ENCODE measurements around the gene MAP3K6.
"Not testable (repeated sequence)": the region's sequence is repeated elsewhere in the genome, so short reads cannot be mapped to it uniquely, and the experiment has no call there.

MAP3K6 gene

GRCh38 chr1:27391511-27392095 lies 24.8 kb upstream of the MAP3K6 start:
- Mint-ChIP-seq H3K27me3 (peaks cover 0 to 3% of the 10 kb centered on the region in 2 donors), H3K36me3 (no peaks in the 10 kb centered on the region), H3K4me3 (peak overlapping the region; percentile 87 to 93), H3K27ac (peak overlapping the region; percentile 96), H3K4me1 (peaks cover 23 to 38% of the 10 kb centered on the region in 2 donors), H3K9me3 (no peaks in the 10 kb centered on the region)
- ATAC-seq (replicated peaks) (no peak), DNase-seq (no peak)

DNA sequence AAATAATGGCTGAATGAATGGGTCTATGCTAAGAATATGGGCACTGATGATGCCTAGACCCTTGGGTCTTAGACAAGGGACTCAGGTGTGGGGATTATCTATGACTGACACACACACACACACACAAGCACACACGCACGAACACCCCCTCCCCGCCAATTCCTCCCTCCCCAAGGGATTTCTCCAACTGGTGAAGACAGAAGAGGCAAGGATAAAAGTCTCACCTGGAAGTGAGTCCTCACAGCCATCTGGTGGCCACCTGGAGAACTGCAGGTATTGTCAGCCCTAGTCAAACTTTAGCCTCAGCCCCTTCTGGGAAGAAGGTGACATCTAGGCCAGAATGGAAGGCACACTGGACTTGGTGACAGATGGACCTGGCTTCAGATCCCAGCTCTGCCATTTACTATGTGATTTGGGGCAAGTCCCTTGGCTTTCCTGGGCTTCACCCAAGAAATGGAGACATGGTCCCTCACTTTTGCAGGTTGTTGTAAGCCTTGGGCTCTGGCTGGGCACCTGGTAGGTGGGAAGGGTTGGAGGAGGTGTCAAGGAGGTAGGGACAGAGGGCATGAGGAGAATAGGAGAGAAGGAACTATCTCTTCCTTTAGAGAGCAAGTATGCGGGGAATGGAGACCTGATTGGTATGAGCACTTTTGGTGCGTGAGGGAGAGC lies 21.7 kb upstream of the MAP3K6 start:
- no peak overlapping the region for H3K27ac Mint-ChIP-seq
- ATAC-seq (replicated peaks) (no peak), DNase-seq (peak; percentile 54)
- H3K4me3 Mint-ChIP-seq = no peak overlapping the region
- H3K9me3 Mint-ChIP-seq = no peaks in the 10 kb centered on the region
- H3K4me1 Mint-ChIP-seq = peaks cover 22 to 26% of the 10 kb centered on the region in 2 donors
- H3K27me3 Mint-ChIP-seq = peaks cover 3 to 7% of the 10 kb centered on the region in 2 donors
- H3K36me3 Mint-ChIP-seq = no peaks in the 10 kb centered on the region

DNA sequence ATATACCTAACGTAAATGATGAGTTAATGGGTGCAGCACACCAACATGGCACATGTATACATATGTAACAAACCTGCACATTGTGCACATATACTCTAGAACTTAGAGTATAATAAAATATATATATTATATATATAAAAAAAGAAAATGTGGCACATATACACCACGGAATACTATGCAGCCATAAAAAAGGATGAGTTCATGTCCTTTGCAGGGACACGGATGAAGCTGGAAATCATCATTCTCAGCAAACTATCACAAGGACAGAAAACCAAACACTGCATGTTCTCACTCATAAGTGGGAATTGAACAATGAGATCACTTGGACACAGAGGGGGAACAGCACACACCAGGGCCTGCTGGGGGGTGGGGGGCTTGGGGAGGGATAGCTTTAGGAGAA lies 18.0 kb upstream of the MAP3K6 start:
- not testable (repeated sequence) for H3K27me3 Mint-ChIP-seq, H3K4me3 Mint-ChIP-seq

GRCh38 chr1:27383661-27384060 lies 16.9 kb upstream of the MAP3K6 start:
- Mint-ChIP-seq H3K4me1 (peaks cover 18% of the 10 kb centered on the region in 2 donors), H3K4me3 (no peak overlapping the region), H3K27me3 (peaks cover 3 to 8% of the 10 kb centered on the region in 2 donors), H3K9me3 (no peaks in the 10 kb centered on the region), H3K27ac (no peak overlapping the region), H3K36me3 (no peaks in the 10 kb centered on the region)
- no peak for DNase-seq
- ATAC-seq (replicated peaks) = no peak

More for the DNA sequence above, 18.0 kb upstream of the MAP3K6 start:
- DNase-seq; ATAC-seq (replicated peaks); H3K9me3 Mint-ChIP-seq; H3K36me3 Mint-ChIP-seq; H3K27ac Mint-ChIP-seq: not testable (repeated sequence)
- H3K4me1 Mint-ChIP-seq = peaks cover 19 to 20% of the 10 kb centered on the region in 2 donors

DNA sequence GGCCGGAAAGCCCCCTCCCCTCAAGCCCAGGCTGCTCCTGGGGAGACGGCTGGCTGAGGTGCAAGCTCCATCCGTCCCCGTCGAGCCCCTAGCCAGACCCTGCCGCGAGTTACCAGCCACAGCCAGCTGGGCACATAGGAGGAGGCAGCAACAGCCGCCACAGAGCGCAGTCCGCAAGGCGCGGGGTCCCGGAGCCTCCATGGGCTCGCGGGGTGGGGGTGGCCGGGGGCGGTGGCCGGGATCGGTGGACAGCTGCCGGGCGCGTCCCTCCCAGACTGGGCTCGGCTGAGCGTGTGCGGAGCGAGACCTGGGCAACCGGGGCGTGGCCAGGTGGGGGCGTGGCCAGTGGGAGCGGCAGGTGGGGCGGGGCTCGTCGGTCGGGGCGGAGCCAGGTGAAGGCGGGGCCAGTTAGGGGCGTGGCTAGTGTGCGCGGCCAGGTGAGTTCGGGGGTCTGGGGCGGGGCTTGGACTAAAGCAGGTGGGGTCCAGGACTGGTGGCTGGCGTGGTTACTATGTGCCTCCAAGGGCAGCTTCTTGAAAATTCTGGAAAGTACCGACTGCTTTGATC lies 16.4 kb upstream of the MAP3K6 start, which contains the start of gene CD164L2:
CD164L2 (minus strand) TSS at position 295 of the 567 bp plus-strand sequence; CDS start at position 201, 94 bp downstream.
- Mint-ChIP-seq H3K27me3 (peaks cover 0 to 8% of the 10 kb centered on the region in 2 donors), H3K27ac (no peak within 1 kb of the TSS)
- no peak for DNase-seq

GRCh38 chr1:27381969-27382762 lies 15.4 kb upstream of the MAP3K6 start:
- Mint-ChIP-seq H3K27me3 (peaks cover 0 to 8% of the 10 kb centered on the region in 2 donors), H3K9me3 (no peaks in the 10 kb centered on the region), H3K36me3 (no peaks in the 10 kb centered on the region), H3K4me3 (no peak overlapping the region), H3K4me1 (peaks cover 14 to 15% of the 10 kb centered on the region in 2 donors), H3K27ac (peak overlapping the region; percentile 84)
- DNase-seq = no peak
- ATAC-seq (replicated peaks) = peak; percentile 73 to 82

More for the DNA sequence above, 16.4 kb upstream of the MAP3K6 start, which contains the start of gene CD164L2:
- ATAC-seq (replicated peaks) = peak; percentile 50 to 62
- H3K36me3 Mint-ChIP-seq = no peaks in the 10 kb centered on the region
- no peak within 1 kb of the TSS for H3K4me3 Mint-ChIP-seq
- H3K9me3 Mint-ChIP-seq = no peaks in the 10 kb centered on the region
- peaks cover 14 to 15% of the 10 kb centered on the region in 2 donors for H3K4me1 Mint-ChIP-seq

DNA sequence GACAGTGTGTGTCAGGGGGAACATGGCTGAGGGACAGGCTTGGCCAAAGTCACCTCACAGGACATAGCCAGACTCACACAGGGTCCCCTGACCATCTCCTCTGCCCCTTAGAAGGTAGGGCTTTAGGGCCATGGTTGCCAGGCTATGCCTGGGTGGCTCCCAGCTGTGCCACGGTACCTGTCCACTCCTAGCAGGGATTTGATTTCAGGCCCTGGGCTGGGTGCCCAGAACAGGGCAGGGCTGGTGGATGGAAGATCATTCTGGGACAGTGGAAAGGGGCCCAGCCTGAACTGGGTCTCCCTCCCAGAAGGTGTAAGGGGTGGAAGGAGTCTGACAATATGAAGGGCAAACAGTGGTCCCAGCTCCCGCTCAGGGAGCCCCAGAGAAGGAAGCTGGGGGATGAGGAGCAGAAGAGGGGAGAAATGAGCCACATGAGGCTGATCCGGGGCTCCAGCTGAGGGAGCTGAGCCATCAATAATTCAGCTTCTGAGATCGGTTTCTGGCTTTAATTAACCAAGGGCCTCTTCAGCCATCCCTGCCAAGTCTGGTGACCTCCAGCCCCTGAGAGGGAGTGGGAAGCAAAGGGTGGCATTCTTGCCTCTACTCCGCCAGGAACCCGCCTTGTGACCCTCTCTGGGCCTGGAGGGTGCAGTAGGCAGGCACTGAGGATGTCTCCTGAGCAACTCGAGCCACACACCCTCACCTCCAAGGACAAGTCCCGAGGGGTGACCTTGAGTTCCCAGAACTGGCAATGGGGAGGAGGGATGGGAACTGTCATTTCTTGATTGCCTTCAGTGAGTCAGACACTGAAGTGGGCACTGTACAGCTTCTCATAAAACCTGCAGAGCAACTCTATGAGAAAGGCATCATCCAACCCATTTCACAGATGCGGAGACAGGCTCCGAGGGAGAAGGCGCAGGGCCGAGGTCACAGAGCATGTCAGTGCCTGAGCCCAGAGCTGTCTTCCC lies 14.3 kb upstream of the MAP3K6 start:
- Mint-ChIP-seq H3K36me3 (no peaks in the 10 kb centered on the region), H3K27me3 (peaks cover 0 to 8% of the 10 kb centered on the region in 2 donors), H3K4me1 (peaks cover 14 to 15% of the 10 kb centered on the region in 2 donors), H3K9me3 (no peaks in the 10 kb centered on the region), H3K27ac (no peak overlapping the region), H3K4me3 (no peak overlapping the region)
- no peak for DNase-seq
- no peak for ATAC-seq (replicated peaks)

DNA sequence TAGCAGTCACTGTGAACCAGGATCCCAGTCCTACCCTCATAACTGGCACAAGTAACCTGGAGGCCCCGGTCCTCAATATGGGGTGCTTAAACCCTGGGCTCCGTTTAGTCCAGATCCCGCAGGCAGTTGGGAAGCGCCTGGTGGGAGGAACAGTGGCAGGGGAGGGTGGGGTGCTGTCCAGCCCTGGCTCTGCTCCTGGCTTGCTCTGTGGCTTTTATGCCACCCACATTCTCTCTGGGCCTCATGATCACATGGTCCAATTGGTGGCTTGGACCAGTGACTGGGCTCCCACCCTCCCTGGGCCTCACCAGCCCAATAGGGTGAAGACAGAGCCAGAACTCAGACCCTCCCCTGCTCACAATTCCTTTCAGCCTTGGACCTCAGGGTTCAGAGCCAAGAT lies 13.5 kb upstream of the MAP3K6 start:
- Mint-ChIP-seq H3K36me3 (no peaks in the 10 kb centered on the region), H3K4me3 (no peak overlapping the region), H3K9me3 (no peaks in the 10 kb centered on the region), H3K27me3 (peaks cover 0 to 8% of the 10 kb centered on the region in 2 donors), H3K27ac (no peak overlapping the region), H3K4me1 (peaks cover 14 to 18% of the 10 kb centered on the region in 2 donors)
- DNase-seq (no peak), ATAC-seq (replicated peaks) (no peak)

DNA sequence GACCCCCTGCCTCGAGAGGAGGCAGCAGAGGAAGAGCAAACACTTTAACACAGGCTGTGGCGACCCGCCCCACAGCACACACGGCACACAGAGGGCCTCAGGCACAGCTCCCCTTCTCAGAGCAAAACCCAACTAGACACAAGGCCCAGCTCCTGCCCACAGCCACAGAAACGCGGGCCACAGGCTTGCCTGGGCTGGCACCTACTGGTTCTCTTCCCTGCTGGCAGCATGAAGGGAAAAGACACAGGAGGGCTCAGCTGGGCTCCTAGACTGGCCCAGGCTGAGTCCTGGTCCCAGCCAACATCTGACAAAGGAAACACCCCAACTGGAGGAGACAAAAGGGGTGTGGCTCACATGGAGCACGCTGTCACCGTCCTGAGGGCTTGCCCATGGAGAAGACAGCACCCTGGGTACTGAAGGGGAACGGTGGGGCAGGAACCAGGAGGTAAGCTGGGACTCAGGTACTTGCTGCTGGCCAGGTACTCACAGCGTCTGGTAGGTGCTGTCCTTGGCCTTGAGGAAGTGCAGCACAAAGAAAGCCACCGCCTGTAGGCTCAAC lies 12.9 kb upstream of the MAP3K6 start:
- Mint-ChIP-seq H3K27me3 (peaks cover 0 to 8% of the 10 kb centered on the region in 2 donors), H3K4me1 (peaks cover 14 to 18% of the 10 kb centered on the region in 2 donors), H3K9me3 (no peaks in the 10 kb centered on the region), H3K36me3 (no peaks in the 10 kb centered on the region), H3K27ac (no peak overlapping the region), H3K4me3 (no peak overlapping the region)
- no peak for DNase-seq
- no peak for ATAC-seq (replicated peaks)

DNA sequence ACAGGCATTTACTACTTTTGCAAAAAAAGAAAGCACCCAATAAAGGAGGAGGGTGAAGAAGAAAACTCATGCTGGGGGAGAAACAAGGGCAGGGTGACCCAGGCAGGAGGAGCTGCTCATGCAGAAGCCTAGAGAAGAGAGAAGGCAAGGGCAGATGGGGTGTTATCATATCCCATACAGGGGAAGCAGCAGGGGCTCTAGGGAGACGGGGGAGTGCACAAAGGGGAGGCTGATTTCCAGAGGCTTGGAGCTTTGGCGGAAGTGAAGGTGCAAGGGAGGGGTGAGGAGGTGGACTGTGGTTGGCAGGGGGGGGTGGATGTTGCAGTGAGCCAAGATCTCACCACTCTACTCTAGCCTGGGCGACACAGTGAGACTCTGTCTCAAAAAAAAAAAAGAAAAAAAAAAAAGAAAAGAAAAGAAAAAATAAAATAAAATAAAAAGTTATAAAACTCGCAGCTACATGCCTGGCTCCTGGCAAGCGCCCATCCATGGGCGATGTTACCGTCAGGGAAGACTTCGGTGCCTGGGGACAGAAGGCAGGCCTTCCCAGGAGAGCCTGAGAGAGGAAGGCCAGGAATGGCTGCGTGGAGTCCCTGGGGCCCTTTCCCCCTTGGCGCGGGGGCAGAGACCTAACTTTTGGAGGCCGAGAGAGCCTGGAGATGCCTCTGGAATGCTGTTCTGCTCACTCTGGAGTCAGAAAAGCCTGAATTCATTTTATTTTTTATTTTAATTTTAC lies 11.2 kb upstream of the MAP3K6 start:
- Mint-ChIP-seq H3K27me3 (no peaks in the 10 kb centered on the region), H3K4me3 (no peak overlapping the region), H3K27ac (no peak overlapping the region), H3K4me1 (peaks cover 12 to 16% of the 10 kb centered on the region in 2 donors), H3K9me3 (no peaks in the 10 kb centered on the region), H3K36me3 (no peaks in the 10 kb centered on the region)
- no peak for DNase-seq
- ATAC-seq (replicated peaks) = no peak

DNA sequence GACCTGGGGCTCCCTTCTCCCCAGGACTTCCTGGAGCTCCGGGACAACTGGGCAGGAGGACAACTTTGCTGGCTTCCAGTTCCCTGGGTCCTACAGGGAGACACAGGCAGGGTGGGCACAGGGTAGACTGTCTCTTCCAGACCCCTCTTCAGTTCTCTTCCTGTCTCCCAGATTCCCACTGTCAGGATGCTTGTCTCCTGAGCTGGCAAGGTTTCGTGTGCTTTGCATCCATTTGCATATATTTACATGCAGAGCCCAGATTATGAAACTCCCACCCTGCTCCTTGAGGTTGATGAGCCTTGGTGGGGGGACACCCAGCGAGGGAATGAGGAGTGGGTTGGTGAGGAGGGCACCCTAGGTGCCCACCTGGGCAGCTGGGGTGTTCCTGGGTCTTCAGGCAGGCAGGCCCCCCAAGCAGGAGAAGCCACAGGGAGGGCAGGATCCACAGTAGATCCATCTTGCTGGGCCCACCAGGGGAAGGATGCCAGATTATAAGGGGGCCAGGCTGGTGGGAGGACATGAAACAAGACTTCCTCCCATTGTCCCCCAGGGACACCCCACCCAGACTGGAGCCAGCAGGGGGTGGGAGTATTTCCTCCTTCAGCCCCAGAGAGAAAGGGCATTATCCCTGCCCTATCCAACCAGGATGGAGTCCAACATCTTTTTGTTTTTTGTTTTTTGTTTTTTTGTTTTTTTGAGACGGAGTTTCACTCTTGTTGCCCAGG lies 7.8 kb upstream of the MAP3K6 start, which contains the start of gene FCN3:
FCN3 (minus strand) TSS at position 463 of the 725 bp plus-strand sequence; CDS start at position 457, 6 bp downstream.
- Mint-ChIP-seq H3K36me3 (no peaks in the 10 kb centered on the region), H3K27ac (peak within 1 kb of the TSS; percentile 72), H3K4me1 (peaks cover 15 to 32% of the 10 kb centered on the region in 2 donors), H3K9me3 (no peaks in the 10 kb centered on the region), H3K27me3 (no peaks in the 10 kb centered on the region), H3K4me3 (no peak within 1 kb of the TSS)
- DNase-seq (no peak), ATAC-seq (replicated peaks) (no peak)

Measured in stimulated activated naive B cell treated with anti-CD40 and anti-IgM and Interleukin-4, amounts not matched to agents 10 μg/mL and 1 μg/mL and 100 μg/mL, for 72 hours (primary cell).